HUDEP-2 (cell line): Measurements from ENCODE around the gene TPK1.
"Not testable (repeated sequence)": the region's sequence is repeated elsewhere in the genome, so short reads cannot be mapped to it uniquely, and the experiment has no call there.

ENCODE experiments used
- DNase-seq, 76 experiments: peaks; one replicate each; lab custom pipeline; 2025; ENCODE audit not compliant: unreplicated experiment in 76 of 76; lab: John Stamatoyannopoulos, UW

Gene TPK1

GRCh38 chr7:144436500-144436899 lies 399.4 kb downstream of the TPK1 start:
- DNase-seq, result no peak

GRCh38 chr7:144428431-144428830 lies 407.4 kb downstream of the TPK1 start:
- DNase-seq, result no peak

- DNase-seq, result not testable (repeated sequence)
Observed at GRCh38 chr7:144427539-144427938, 408.3 kb downstream of the TPK1 start.

- not testable (repeated sequence) for DNase-seq
Observed at GRCh38 chr7:144418931-144419330, 416.9 kb downstream of the TPK1 start.

- no peak for DNase-seq
Observed at GRCh38 chr7:144416341-144416740, 419.5 kb downstream of the TPK1 start.

- no peak for DNase-seq
Observed at GRCh38 chr7:144415858-144416257, 420.0 kb downstream of the TPK1 start.

GRCh38 chr7:144414815-144415214 lies 421.0 kb downstream of the TPK1 start:
- DNase-seq, result no peak

GRCh38 chr7:144410441-144410840 lies 425.4 kb downstream of the TPK1 start:
- DNase-seq, result no peak

- no peak for DNase-seq
Observed at GRCh38 chr7:144408121-144408520, 427.7 kb downstream of the TPK1 start.

GRCh38 chr7:144407266-144407931 lies 428.5 kb downstream of the TPK1 start:
- no peak for DNase-seq

GRCh38 chr7:144404946-144405345 lies 430.9 kb downstream of the TPK1 start:
- DNase-seq, result no peak

GRCh38 chr7:144403649-144404061 lies 432.2 kb downstream of the TPK1 start, which contains the start of gene NOBOX:
TSS of gene NOBOX (minus strand) at chr7:144403693.
- no peak for DNase-seq

- DNase-seq, result no peak
Observed at GRCh38 chr7:144403102-144403501, 432.8 kb downstream of the TPK1 start.
